Glomerular endothelial cell (primary cell): ENCODE measurements around the gene SIAH3. TPM values are rescaled to one million over a fixed set of nuclear protein-coding genes. Genes with fewer than 3 reads are reported as not detected.
"Not testable (repeated sequence)": the region's sequence is repeated elsewhere in the genome, so short reads cannot be mapped to it uniquely, and the experiment has no call there.

Experiments
- DNase-seq: peaks from one replicate; pipeline ENCODE4 v3.0.0-alpha.2; 2011; ENCODE audit warnings: low read depth, low spot score; ENCODE audit errors: extremely low read depth
- total RNA-seq: library from RNA; depleted of rRNA; stranded (reverse); fragments of >200 nt; gene quantifications from 2 replicates; pipeline ENCODE4 v1.2.3, GENCODE V29; 2015

The SIAH3 gene
- total RNA-seq, 1 donor from 2014 or later = not detected

- no peak for DNase-seq
These were observed 66.5 kb downstream of the SIAH3 start for GRCh38 chr13:45784755-45785675.

DNA sequence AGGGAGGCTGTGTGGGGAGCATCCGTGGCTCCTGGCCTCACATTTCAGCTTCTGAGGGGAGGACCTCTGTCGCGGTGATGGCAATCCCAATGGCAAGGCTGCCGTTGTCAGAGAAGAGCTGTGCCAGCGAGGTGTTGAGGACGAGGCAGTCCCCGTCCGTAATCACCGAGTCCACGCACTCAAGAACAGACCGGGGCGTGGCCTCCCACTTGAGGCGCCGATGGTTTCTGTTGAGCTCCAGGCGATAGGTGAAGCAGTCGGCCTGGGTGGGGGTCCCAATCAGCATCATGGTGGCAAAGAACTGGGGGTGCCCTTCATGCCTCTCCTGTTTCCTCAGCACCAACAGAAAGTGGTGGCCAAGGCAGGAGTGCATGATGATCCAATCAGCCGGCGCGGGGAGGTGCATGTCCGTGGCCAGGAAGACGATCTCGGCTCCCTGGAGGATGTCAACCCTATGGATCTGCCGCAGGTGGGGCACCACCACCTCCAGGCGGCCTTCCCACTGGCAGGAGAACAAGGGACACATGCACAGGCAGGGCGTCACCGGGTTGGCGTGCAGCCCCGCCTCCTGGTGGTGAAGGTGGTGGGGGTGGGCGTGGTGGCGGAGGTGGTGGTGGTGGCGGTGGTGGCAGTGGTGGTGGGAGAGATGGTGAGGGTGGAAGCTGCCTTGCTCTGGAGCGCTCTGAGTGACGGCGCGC, 68.1 kb downstream of the SIAH3 start:
- no peak for DNase-seq

DNA sequence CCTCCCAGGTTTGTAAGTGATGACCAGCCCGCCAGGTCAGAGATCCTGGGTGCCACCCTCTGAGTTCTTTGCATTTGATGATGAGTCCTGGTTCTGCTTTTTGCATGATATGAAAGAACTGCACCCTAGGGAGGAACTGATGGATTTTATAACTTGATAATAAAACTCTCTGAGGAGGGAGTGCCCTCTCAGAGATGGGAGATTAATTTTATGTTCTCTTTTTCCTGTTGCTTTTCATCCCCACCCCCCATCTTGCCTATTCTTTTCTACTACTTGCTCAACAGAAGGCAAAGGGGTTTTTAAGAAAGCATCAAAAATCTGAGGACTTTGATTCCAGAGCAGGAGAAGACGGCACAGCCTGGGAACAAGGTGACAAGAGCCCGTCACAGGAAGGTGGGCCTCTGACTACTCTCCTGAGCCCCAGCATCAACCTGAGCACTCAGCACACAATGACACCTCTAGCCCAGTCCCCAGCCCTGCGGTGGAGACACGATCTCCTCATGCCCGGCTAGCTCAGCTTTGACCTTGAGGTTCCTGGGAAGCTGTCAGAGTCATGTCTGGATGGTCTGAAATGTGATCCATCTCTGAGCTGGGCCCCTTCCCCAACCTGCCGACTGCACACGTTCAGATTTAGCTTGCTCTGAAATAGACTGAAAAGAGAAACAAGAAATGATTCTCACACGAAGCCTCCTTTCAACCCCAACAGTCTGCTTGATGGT, 69.1 kb downstream of the SIAH3 start:
- DNase-seq = no peak

DNA sequence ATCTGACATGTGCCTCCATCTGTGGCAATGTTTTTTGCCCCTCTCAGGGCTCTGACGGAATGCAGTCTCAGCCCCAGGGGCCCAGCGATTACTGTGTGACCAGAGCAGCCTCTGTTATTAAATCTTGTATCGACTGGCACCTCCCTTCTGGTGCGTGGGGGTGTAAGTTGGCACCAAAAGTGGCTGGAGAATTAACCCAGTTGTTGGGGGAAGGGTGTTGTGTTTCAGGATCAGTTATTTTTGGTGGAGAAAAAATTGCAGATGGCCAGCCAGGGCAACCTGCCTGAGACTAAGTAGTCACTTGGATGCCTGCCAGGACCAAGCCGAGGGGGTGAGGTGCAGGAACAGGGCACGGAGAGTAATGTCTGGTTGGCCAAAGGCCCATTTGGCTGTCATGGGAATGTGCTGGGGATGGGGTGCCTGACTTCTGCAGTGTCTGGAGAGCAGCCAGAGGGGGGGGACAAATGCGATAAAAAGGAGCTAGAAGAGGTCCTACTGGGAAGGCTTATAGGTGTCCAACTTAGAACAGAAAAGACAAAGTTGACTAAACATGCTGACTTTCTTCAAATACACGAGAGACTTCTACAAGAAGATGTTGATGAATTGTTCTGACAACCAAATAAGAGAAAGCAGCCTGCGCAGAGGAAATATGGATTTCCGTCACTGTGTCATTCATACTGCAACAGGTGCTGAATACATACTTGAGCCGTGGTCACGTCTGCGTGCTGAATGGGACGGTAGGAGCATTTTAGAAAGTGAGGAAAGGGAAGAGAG, 69.8 kb downstream of the SIAH3 start:
- no peak for DNase-seq

DNA sequence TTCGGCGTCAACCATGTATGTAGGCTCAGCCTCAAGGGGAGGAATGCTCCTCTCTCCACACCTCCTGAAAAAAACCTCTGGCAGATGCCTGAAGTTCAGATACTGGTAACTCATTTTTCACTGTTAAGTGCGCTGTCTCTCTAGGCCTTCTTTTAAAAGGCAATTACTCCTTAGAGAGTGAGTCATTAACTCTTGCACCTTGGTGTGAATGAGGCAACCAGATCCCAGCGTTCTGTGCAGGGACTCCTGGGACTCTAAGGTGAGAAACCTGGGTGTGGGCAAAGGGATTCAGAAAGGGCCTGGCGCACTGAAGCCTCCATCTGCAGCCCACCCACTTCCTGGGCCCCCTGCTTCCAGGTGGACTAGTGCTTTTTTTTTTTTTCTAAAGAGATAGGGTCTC, 71.7 kb downstream of the SIAH3 start:
- no peak for DNase-seq

DNA sequence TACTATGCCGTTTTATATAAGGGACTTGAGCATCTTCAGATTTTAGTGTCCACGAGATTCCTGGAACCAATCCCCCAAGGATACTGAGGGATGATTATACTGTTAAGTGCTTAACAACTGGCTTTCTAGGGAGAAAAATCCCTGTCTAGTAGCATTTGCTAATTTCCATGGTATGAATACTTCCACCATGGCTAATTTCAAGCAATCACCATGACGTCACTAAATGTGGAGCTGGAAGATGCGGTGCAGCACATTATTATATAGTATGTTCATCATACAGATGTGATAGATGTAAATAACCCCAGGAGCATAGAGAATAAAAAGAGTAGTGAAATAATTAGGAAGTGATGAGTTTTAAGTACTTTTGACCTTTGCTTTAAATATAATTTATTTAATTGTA, 72.7 kb downstream of the SIAH3 start:
- DNase-seq = no peak

DNA sequence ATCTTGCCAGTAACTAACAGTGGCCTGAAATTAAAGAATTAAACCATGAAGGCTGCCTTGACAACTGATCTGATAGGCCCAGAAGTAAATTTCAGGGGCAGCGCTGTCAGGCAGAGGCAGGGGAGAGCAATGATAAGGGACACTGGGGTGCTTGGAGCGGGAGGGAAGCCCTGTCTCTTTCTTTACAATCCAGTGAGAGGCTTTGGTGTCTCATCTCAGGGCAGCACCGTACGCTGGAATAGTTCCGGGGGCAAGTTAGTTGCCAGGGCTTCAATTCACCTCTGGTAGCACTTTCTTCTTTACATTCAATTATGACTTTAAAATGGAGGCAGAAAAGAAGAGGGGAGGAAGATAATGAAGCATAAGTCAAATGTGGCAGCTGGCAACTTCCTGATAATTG, 74.8 kb downstream of the SIAH3 start:
- no peak for DNase-seq

- DNase-seq = no peak
These were observed 76.1 kb downstream of the SIAH3 start for GRCh38 chr13:45775401-45775963.

- DNase-seq = no peak
These were observed 77.6 kb downstream of the SIAH3 start for GRCh38 chr13:45773944-45774343.

DNA sequence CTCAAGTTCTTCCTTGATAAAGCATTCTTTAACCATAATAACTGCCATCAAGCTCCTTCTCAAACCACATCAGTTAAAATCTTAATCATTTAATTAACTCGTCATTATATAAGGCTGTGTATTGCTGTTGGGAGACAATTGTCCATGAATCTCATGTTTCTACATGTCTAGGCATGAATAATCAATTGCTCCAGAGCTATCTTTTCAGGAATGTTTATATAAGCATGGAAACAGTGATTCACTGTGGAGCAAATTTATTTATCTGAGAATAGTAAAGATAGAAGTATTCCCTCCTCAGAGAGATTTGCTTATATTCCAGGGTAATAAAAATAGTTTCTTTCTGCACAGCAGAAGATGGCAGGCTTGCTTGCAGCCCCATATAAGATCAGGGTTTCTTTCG, 78.3 kb downstream of the SIAH3 start:
- DNase-seq = no peak

- no peak for DNase-seq
These were observed 80.7 kb downstream of the SIAH3 start for GRCh38 chr13:45770886-45771285.

GRCh38 chr13:45768656-45769479, 82.7 kb downstream of the SIAH3 start:
- no peak for DNase-seq

DNA sequence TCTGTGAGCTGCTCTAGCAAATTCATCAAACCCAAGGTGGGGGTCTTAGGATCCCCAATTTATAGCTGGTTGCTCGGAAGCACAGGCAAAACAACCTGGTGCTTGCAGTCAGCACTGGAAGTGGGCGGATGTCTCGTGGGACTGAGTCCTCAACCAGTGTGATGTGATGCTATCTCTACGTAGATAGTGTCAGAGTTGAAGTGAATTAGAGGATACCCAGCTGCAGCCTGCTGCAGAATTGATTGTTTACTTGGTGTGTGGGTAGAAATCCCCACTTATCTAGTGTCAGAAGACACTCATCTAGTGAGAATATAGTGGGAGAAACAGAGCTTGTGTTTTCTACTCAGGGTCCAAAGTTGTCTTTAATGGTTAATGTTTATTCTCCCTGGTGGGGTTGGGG, 86.1 kb downstream of the SIAH3 start:
- no peak for DNase-seq

DNA sequence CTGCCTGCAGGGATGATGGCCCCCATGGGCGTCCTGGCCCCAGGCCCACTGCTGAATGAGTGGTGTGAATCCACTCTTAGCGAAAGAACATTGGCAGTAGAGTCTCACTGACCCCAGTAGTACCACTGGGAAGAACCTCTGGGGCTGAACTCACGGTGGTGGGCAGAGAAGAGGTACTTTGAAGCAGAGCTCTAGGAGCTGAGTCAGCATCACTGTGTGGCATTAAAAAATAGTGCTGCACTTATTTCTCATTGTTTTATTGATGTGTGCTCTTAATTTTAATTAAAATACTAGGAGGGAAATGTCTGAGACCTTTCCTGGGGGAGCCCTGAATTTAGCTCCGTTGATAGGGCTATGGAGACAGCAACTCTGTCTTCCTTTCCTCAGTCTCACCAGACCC, 88.1 kb downstream of the SIAH3 start:
- no peak for DNase-seq

DNA sequence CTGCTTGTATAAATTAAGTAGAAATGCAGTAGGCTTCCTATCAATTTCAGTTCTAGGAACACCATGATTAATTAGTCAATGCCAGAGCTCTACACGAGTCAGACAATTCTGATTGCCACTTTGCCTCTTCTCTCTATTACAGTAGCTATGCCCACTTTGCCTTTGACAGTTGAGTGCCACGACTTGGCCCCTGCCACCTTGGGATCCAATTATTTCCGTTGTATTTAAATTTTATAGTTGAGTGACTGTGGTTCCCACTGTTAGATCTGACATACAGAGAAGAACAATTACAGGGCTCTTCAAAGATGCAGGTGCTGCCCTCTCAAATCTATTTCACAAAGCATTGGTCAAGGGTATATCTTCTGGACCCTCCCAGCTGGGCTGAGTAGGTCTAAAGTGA, 94.0 kb downstream of the SIAH3 start:
- DNase-seq = not testable (repeated sequence)

GRCh38 chr13:45756498-45756897, 95.1 kb downstream of the SIAH3 start:
- not testable (repeated sequence) for DNase-seq

DNA sequence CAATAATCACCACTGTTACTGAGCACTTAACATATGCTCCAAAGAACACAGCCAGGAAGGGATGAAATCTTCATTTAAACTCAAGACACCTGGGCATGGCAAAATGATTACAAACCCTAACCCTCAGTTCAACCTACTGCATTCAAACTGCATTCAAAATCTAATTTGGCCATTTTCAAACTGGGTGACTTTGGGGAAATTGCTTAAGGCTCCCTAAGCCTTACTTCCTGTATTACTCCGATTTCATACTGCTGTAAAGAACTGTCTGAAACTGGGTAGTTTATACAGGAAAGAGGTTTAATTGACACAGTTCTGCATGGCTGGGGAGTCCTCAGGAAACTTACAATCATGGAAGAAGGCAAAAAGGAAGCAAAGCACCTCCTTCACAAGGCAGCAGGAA, 99.0 kb downstream of the SIAH3 start:
- no peak for DNase-seq

DNA sequence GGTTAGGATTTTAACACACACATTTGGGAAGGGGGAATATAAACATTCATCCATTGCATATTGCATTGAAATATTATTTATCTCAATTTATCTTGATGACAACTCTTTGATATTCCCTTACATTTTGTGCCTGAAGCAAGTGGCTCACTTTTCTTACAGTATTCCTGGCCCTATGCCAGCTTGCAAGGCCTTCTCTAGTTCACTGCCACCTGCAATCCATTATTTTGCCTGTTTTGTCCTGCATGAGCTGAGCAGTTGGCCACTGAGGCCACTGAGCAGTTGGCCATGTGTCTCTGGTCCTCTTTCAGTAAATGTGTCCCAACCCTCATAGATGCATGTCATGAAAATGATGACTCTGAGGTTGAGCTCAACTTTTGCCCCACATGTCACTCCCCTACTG, 99.7 kb downstream of the SIAH3 start:
- no peak for DNase-seq

DNA sequence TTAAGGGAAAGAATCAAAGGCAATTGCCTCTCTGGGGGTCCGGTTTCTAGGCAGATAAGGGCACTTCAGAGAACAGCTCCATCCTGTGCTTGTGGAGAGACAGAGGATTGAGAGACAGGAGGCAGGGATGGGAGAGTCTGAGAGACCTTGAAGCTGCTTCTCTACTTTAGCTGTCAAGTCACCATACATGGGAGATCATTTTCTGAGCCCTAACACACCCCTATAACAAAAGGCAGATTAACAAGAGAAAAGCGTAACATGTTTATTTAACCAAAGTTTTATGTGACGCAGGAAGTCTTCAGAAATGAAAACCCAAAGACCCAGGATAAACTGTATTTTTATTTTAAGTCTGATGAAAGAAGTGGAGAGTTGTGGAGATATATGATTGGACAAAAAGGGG, 101.0 kb downstream of the SIAH3 start:
- DNase-seq = no peak
